K562 (cell line): Measurements from ENCODE around the gene NET1. TPM values are rescaled to one million over a fixed set of nuclear protein-coding genes. Genes with fewer than 3 reads are reported as not detected.

ENCODE experiments used
- BCOR ChIP-seq: fragments of 450-650 bp; IDR thresholded peaks from 2 replicates; pipeline ENCODE4 v1.6.1; 2016
- CBX2 ChIP-seq: fragments of 200-600 bp; sonication (generic); IDR thresholded peaks from one replicate; pipeline ENCODE4 v1.6.1; 2012; ENCODE audit warnings: mild to moderate bottlenecking, low read length, inconsistent platforms; ENCODE audit not compliant: insufficient read depth, poor library complexity, severe bottlenecking
- CEBPB ChIP-seq: fragments of 450-650 bp; IDR thresholded peaks from 2 replicates; pipeline ENCODE4 v1.6.1; 2016; ENCODE audit warnings: missing genetic modification characterization, missing compliant biosample characterization
- EP300 ChIP-seq: IDR thresholded peaks from 2 replicates; pipeline ENCODE4 v1.6.1; 2012; ENCODE audit warnings: low read length, improper control_type of control experiment
- HNRNPUL1 ChIP-seq: fragments of 200-400 bp; formaldehyde crosslinking; IDR thresholded peaks from 2 replicates; pipeline ENCODE4 v1.6.1; 2017; ENCODE audit warnings: low read length
- KDM4B ChIP-seq, 2 experiments: fragments of 450-650 bp in 1 of 2; sonication (generic) in 1 of 2; IDR thresholded peaks; 2 replicates each; pipeline ENCODE4 v1.6.1; 2016 to 2017; ENCODE audit warnings: borderline replicate concordance in 2 of 2, antibody characterized with exemption in 1 of 2, low read depth in 1 of 2, mild to moderate bottlenecking in 1 of 2
- PHB ChIP-seq: fragments of 250-450 bp; sonication (Bioruptor Pico); IDR thresholded peaks from 2 replicates; pipeline ENCODE4 v1.5.0; 2021
- POLR2H ChIP-seq: IDR thresholded peaks from 2 replicates; pipeline ENCODE4 v1.6.1; 2016; ENCODE audit warnings: missing genetic modification characterization, low read depth, mild to moderate bottlenecking, control low read depth, missing compliant biosample characterization, moderate library complexity
- RNF2 ChIP-seq: sonication (generic); IDR thresholded peaks from 2 replicates; pipeline ENCODE4 v1.6.1; 2016
- SNRNP70 ChIP-seq: fragments of 200-400 bp; formaldehyde crosslinking; optimal IDR thresholded peaks from 2 replicates; pipeline ENCODE3; 2017; ENCODE audit warnings: low read depth, low read length
- TCF7L2 ChIP-seq: fragments of 150-350 bp; IDR thresholded peaks from 2 replicates; pipeline ENCODE4 v1.6.1; 2016; ENCODE audit warnings: low read depth, mild to moderate bottlenecking, low read length, moderate library complexity
- ZNF316 ChIP-seq: fragments of 450-650 bp; IDR thresholded peaks from 2 replicates; pipeline ENCODE4 v1.6.1; 2016
- polyA plus RNA-seq, 8 experiments: library from polyadenylated mRNA; depleted of rRNA in 4 of 8; stranded (reverse) in 5 of 8; unstranded in 3 of 8; fragments of >200 nt; fragmentation: Nextera tagmentation in 2 of 8; fragmentation: Illumina TruSeq in 1 of 8; extraction: Ambion mirVana in 2 of 8; extraction: Trizol in 1 of 8; gene quantifications; 2 replicates each; pipeline versions ENCODE4 v1.2.1 to v1.2.3, GENCODE V29; 2011 to 2014; ENCODE audit warnings: inconsistent platforms in 1 of 8, missing spikeins in 1 of 8
- total RNA-seq, 7 experiments: library from RNA; depleted of rRNA in 6 of 7; stranded (reverse); fragments of >200 nt in 6 of 7; fragmentation: Illumina TruSeq in 2 of 7; extraction: Trizol in 2 of 7; gene quantifications; 2 replicates each; pipeline versions ENCODE4 v1.2.1 to v1.2.3, GENCODE V29; 2011 to 2021; ENCODE audit warnings: low replicate concordance in 1 of 7
- TF ChIP-seq, protein P1 (sequence below): sonication (generic); formaldehyde crosslinking; IDR thresholded peaks from 2 replicates; pipeline ENCODE4 v1.8.1; 2023; ENCODE audit warnings: missing genetic modification reagents, mild to moderate bottlenecking, borderline replicate concordance
- TF ChIP-seq, protein P2 (sequence below): sonication (generic); formaldehyde crosslinking; IDR thresholded peaks from 2 replicates; pipeline ENCODE4 v1.8.0; 2022; ENCODE audit warnings: mild to moderate bottlenecking, missing genetic modification reagents
- TF ChIP-seq, protein P3 (sequence below), 2 experiments: fragments of 450-650 bp; conservative IDR thresholded peaks; 2 replicates each; pipeline ENCODE4 v1.6.1; 2017; ENCODE audit warnings: mild to moderate bottlenecking in 2 of 2, moderate library complexity in 2 of 2
- TF ChIP-seq, protein P4 (sequence below), 2 experiments: fragments of 450-650 bp; IDR thresholded peaks; 2 replicates each; pipeline ENCODE4 v1.6.1; 2018; ENCODE audit warnings: mild to moderate bottlenecking in 2 of 2, low read depth in 1 of 2; ENCODE audit not compliant: partially characterized antibody in 2 of 2

NET1 gene
- total and polyA plus RNA-seq, 9 of the 15 experiments (the other 6 are each of a cell fraction or from before 2014, with no cell fraction given): 47.4 to 258 (median 106) TPM

DNA sequence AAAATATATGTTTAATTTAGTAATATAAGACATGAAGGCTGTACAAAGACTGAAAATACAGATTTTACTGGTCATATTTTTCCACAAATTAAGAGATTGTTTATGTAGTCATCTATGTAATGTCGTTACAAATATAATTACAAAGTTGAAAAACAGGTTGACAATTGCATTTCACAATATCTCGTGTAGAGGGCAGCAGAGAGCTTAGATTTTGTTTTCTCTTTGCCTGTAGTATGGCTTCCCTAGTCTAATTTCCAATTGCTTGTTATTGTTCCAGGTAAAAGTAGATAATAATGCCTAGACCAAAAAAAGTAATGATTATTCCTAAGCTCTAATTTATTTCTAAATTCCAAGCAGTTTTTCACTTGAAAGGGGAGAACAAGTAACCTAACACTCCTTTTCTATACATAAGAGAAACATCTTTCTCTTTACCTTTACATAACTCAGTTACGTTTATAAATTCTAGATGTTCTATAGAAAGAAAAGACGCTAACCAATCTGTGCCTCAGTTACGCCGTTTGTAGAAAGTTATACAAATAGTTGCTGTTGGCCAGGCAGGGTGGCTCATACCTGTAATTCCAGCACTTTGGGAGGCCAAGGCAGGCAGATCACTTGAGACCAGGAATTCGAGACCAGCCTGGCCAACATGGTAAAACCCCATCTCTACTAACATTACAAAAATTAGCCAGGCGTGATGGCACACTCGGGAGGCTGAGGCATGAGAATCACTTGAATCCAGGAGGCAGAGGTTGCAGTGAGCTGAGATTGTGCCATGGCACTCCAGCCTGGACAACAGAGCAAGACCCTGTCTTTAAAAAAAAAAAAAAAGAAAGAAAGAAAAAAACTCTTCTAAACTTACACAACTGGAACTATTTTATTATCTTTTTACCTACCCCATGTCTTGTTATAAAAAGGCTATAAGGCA, 30.0 kb downstream of the NET1 start (continued):
- TF ChIP-seq, protein P1, sequence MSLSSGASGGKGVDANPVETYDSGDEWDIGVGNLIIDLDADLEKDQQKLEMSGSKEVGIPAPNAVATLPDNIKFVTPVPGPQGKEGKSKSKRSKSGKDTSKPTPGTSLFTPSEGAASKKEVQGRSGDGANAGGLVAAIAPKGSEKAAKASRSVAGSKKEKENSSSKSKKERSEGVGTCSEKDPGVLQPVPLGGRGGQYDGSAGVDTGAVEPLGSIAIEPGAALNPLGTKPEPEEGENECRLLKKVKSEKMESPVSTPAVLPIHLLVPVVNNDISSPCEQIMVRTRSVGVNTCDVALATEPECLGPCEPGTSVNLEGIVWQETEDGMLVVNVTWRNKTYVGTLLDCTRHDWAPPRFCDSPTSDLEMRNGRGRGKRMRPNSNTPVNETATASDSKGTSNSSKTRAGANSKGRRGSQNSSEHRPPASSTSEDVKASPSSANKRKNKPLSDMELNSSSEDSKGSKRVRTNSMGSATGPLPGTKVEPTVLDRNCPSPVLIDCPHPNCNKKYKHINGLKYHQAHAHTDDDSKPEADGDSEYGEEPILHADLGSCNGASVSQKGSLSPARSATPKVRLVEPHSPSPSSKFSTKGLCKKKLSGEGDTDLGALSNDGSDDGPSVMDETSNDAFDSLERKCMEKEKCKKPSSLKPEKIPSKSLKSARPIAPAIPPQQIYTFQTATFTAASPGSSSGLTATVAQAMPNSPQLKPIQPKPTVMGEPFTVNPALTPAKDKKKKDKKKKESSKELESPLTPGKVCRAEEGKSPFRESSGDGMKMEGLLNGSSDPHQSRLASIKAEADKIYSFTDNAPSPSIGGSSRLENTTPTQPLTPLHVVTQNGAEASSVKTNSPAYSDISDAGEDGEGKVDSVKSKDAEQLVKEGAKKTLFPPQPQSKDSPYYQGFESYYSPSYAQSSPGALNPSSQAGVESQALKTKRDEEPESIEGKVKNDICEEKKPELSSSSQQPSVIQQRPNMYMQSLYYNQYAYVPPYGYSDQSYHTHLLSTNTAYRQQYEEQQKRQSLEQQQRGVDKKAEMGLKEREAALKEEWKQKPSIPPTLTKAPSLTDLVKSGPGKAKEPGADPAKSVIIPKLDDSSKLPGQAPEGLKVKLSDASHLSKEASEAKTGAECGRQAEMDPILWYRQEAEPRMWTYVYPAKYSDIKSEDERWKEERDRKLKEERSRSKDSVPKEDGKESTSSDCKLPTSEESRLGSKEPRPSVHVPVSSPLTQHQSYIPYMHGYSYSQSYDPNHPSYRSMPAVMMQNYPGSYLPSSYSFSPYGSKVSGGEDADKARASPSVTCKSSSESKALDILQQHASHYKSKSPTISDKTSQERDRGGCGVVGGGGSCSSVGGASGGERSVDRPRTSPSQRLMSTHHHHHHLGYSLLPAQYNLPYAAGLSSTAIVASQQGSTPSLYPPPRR (CRISPR knock-in tag): no peak
- TF ChIP-seq, protein P2, sequence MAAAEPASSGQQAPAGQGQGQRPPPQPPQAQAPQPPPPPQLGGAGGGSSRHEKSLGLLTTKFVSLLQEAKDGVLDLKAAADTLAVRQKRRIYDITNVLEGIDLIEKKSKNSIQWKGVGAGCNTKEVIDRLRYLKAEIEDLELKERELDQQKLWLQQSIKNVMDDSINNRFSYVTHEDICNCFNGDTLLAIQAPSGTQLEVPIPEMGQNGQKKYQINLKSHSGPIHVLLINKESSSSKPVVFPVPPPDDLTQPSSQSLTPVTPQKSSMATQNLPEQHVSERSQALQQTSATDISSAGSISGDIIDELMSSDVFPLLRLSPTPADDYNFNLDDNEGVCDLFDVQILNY (CRISPR knock-in tag): no peak
- TF ChIP-seq, protein P3, sequence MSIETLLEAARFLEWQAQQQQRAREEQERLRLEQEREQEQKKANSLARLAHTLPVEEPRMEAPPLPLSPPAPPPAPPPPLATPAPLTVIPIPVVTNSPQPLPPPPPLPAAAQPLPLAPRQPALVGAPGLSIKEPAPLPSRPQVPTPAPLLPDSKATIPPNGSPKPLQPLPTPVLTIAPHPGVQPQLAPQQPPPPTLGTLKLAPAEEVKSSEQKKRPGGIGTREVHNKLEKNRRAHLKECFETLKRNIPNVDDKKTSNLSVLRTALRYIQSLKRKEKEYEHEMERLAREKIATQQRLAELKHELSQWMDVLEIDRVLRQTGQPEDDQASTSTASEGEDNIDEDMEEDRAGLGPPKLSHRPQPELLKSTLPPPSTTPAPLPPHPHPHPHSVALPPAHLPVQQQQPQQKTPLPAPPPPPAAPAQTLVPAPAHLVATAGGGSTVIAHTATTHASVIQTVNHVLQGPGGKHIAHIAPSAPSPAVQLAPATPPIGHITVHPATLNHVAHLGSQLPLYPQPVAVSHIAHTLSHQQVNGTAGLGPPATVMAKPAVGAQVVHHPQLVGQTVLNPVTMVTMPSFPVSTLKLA (conservative IDR thresholded peaks at IDR 0.05): peak; percentile 19 to 34; a peak in 1 of 4 replicates
- TF ChIP-seq TCF7L2 (no peak), BCOR (peak; percentile 43; the same call in 1 of the 2 replicates), SNRNP70 (no peak), CBX2 (no peak), PHB (CRISPR knock-in tag) (no peak), ZNF316 (no peak), EP300 (no peak), CEBPB (tag) (peak; percentile 89), RNF2 (no peak), HNRNPUL1 (no peak), KDM4B (IDR thresholded peaks at IDR 0.05; ENCODE audit: borderline replicate concordance in 2 of 2, low read depth in 1 of 2) (no peak), POLR2H (0 out of 2 replicates have a peak, but pooled peaks have one; percentile 27)
- TF ChIP-seq, protein P4, sequence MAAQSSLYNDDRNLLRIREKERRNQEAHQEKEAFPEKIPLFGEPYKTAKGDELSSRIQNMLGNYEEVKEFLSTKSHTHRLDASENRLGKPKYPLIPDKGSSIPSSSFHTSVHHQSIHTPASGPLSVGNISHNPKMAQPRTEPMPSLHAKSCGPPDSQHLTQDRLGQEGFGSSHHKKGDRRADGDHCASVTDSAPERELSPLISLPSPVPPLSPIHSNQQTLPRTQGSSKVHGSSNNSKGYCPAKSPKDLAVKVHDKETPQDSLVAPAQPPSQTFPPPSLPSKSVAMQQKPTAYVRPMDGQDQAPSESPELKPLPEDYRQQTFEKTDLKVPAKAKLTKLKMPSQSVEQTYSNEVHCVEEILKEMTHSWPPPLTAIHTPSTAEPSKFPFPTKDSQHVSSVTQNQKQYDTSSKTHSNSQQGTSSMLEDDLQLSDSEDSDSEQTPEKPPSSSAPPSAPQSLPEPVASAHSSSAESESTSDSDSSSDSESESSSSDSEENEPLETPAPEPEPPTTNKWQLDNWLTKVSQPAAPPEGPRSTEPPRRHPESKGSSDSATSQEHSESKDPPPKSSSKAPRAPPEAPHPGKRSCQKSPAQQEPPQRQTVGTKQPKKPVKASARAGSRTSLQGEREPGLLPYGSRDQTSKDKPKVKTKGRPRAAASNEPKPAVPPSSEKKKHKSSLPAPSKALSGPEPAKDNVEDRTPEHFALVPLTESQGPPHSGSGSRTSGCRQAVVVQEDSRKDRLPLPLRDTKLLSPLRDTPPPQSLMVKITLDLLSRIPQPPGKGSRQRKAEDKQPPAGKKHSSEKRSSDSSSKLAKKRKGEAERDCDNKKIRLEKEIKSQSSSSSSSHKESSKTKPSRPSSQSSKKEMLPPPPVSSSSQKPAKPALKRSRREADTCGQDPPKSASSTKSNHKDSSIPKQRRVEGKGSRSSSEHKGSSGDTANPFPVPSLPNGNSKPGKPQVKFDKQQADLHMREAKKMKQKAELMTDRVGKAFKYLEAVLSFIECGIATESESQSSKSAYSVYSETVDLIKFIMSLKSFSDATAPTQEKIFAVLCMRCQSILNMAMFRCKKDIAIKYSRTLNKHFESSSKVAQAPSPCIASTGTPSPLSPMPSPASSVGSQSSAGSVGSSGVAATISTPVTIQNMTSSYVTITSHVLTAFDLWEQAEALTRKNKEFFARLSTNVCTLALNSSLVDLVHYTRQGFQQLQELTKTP (IDR thresholded peaks at IDR 0.05; ENCODE audit: low read depth in 1 of 2, partially characterized antibody in 2 of 2): no peak
